C4-2B (cell line): Measurements from ENCODE around the gene TAS2R43.

Source experiments
- ZFX ChIP-seq: fragments of 450-650 bp; IDR thresholded peaks from 2 replicates; pipeline ENCODE4 v1.6.1; 2017
- TF ChIP-seq, protein P1 (sequence below): fragments of 450-650 bp; conservative IDR thresholded peaks from 2 replicates; pipeline ENCODE4 v1.5.1; 2017; ENCODE audit warnings: mild to moderate bottlenecking

DNA sequence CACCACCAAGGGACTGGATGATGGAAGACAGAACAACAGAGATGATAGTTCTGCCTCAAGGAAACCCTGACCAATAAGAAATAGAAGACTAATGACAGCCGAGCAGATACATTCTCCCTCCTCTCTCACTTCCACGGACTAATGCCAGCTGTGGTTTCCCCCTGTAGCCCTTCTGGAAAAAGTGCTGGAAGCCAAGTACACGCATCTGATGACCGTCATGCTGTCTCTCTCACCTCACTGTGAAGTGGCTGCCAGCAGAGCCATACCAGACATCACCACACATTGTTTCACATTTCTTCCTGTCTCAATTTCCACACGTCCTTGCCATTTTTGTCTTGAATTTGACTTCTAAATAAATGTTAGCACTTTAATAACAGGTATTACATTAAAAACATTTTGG is 2.9 kb downstream of the TAS2R43 start:
- TF ChIP-seq, protein P1, sequence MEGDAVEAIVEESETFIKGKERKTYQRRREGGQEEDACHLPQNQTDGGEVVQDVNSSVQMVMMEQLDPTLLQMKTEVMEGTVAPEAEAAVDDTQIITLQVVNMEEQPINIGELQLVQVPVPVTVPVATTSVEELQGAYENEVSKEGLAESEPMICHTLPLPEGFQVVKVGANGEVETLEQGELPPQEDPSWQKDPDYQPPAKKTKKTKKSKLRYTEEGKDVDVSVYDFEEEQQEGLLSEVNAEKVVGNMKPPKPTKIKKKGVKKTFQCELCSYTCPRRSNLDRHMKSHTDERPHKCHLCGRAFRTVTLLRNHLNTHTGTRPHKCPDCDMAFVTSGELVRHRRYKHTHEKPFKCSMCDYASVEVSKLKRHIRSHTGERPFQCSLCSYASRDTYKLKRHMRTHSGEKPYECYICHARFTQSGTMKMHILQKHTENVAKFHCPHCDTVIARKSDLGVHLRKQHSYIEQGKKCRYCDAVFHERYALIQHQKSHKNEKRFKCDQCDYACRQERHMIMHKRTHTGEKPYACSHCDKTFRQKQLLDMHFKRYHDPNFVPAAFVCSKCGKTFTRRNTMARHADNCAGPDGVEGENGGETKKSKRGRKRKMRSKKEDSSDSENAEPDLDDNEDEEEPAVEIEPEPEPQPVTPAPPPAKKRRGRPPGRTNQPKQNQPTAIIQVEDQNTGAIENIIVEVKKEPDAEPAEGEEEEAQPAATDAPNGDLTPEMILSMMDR, result no peak
- no peak for TF ChIP-seq ZFX
